Measurements from ENCODE around the gene SAP30BP.

DNA sequence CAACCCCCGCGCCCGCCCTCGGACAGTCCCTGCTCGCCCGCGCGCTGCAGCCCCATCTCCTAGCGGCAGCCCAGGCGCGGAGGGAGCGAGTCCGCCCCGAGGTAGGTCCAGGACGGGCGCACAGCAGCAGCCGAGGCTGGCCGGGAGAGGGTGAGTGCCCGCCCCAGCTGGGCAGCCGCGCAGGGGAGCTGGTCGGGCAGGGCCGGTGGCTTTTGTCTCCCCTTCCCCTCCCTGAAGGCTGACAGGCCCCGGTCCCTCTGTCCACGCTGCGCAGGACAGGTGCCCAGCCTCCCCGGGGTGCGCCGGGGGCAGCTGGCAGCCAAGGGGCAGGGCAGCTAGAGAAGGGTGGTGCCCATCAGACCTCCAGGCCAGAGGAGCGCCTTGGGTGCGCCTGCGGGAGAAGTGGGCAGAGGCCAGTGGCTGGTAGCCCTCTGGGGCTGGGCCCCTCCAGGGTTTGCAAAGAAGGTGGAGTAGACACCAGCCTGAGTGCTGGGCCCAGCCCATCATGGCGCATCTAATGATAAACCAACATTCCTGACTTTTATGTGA, 54.4 kb downstream of the SAP30BP start:
- TF ChIP-seq, protein P1, sequence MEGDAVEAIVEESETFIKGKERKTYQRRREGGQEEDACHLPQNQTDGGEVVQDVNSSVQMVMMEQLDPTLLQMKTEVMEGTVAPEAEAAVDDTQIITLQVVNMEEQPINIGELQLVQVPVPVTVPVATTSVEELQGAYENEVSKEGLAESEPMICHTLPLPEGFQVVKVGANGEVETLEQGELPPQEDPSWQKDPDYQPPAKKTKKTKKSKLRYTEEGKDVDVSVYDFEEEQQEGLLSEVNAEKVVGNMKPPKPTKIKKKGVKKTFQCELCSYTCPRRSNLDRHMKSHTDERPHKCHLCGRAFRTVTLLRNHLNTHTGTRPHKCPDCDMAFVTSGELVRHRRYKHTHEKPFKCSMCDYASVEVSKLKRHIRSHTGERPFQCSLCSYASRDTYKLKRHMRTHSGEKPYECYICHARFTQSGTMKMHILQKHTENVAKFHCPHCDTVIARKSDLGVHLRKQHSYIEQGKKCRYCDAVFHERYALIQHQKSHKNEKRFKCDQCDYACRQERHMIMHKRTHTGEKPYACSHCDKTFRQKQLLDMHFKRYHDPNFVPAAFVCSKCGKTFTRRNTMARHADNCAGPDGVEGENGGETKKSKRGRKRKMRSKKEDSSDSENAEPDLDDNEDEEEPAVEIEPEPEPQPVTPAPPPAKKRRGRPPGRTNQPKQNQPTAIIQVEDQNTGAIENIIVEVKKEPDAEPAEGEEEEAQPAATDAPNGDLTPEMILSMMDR (IDR thresholded peaks at IDR 0.05; ENCODE audit: low read depth, low read length, missing input control), result no peak
- TF ChIP-seq, protein P2, sequence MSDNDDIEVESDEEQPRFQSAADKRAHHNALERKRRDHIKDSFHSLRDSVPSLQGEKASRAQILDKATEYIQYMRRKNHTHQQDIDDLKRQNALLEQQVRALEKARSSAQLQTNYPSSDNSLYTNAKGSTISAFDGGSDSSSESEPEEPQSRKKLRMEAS (IDR thresholded peaks at IDR 0.05), result no peak
- TF ChIP-seq, protein P3, sequence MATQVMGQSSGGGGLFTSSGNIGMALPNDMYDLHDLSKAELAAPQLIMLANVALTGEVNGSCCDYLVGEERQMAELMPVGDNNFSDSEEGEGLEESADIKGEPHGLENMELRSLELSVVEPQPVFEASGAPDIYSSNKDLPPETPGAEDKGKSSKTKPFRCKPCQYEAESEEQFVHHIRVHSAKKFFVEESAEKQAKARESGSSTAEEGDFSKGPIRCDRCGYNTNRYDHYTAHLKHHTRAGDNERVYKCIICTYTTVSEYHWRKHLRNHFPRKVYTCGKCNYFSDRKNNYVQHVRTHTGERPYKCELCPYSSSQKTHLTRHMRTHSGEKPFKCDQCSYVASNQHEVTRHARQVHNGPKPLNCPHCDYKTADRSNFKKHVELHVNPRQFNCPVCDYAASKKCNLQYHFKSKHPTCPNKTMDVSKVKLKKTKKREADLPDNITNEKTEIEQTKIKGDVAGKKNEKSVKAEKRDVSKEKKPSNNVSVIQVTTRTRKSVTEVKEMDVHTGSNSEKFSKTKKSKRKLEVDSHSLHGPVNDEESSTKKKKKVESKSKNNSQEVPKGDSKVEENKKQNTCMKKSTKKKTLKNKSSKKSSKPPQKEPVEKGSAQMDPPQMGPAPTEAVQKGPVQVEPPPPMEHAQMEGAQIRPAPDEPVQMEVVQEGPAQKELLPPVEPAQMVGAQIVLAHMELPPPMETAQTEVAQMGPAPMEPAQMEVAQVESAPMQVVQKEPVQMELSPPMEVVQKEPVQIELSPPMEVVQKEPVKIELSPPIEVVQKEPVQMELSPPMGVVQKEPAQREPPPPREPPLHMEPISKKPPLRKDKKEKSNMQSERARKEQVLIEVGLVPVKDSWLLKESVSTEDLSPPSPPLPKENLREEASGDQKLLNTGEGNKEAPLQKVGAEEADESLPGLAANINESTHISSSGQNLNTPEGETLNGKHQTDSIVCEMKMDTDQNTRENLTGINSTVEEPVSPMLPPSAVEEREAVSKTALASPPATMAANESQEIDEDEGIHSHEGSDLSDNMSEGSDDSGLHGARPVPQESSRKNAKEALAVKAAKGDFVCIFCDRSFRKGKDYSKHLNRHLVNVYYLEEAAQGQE (IDR thresholded peaks at IDR 0.05), result no peak
- TF ChIP-seq YY1 (IDR thresholded peaks at IDR 0.05) (no peak), RAD21 (IDR thresholded peaks at IDR 0.05) (no peak), TAF1 (conservative IDR thresholded peaks at IDR 0.05) (no peak), GABPA (IDR thresholded peaks at IDR 0.05 in 1 of 2, conservative IDR thresholded peaks at IDR 0.05 in 1 of 2) (no peak), EGR1 (IDR thresholded peaks at IDR 0.05; ENCODE audit: low read depth in 2 of 2) (no peak)
- TF ChIP-seq, protein P4, sequence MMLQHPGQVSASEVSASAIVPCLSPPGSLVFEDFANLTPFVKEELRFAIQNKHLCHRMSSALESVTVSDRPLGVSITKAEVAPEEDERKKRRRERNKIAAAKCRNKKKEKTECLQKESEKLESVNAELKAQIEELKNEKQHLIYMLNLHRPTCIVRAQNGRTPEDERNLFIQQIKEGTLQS (IDR thresholded peaks at IDR 0.05), result no peak
